AG09309 (cell line): ENCODE measurements around the gene CHRD.

Source experiments
- DNase-seq: peaks from one replicate; pipeline ENCODE4 v3.0.0-alpha.2; 2010; ENCODE audit warnings: low read depth
- H3K4me3 ChIP-seq: 2 replicates; pipeline ENCODE4 v1.5.1; 2011; ENCODE audit warnings: mild to moderate bottlenecking, low read depth, low read length, moderate library complexity; ENCODE audit not compliant: control insufficient read depth
- CTCF ChIP-seq: IDR thresholded peaks from 2 replicates; pipeline ENCODE4 v1.5.1; 2011; ENCODE audit warnings: mild to moderate bottlenecking, low read depth, low read length, inconsistent platforms; ENCODE audit not compliant: insufficient read depth, control insufficient read depth; ENCODE audit errors: missing control alignments

Gene CHRD

GRCh38 chr3:184379358-184380184 lies at the start of gene CHRD:
Gene CHRD (plus strand): TSS chr3:184380054. CDS start chr3:184380319, 265 bp downstream.
- H3K4me3 ChIP-seq = peak within 1 kb of the TSS; percentile 9; the same call in 1 of the 2 replicates
- no peak for DNase-seq
- no peak for TF ChIP-seq CTCF

- DNase-seq = peak; percentile 65
- H3K4me3 ChIP-seq = no peak overlapping the region
- no peak for TF ChIP-seq CTCF
These were observed 47.3 kb upstream of the CHRD start for GRCh38 chr3:184332370-184333090.

- no peak for TF ChIP-seq CTCF
- no peak for DNase-seq
- H3K4me3 ChIP-seq = no peak overlapping the region
These were observed 46.7 kb upstream of the CHRD start for GRCh38 chr3:184333190-184333589.

GRCh38 chr3:184333700-184334099 lies 46.2 kb upstream of the CHRD start:
- TF ChIP-seq CTCF = no peak
- H3K4me3 ChIP-seq = no peak overlapping the region
- DNase-seq = no peak

GRCh38 chr3:184334470-184335158 lies 45.2 kb upstream of the CHRD start:
- H3K4me3 ChIP-seq = no peak overlapping the region
- DNase-seq = no peak
- TF ChIP-seq CTCF = no peak

GRCh38 chr3:184335291-184335660 lies 44.6 kb upstream of the CHRD start:
- peak overlapping the region; percentile 61; the same call in 1 of the 2 replicates for H3K4me3 ChIP-seq
- TF ChIP-seq CTCF = no peak

More at GRCh38 chr3:184335291-184335660, 44.6 kb upstream of the CHRD start:
- DNase-seq = no peak
